SK-N-SH treated with all-trans-retinoic acid at 6 μM for 48 hours (cell line): ENCODE data around the gene GABBR2.

Experiments
- CREB5 ChIP-seq: fragments of 250-450 bp; sonication (Bioruptor Pico); IDR thresholded peaks from 2 replicates; pipeline ENCODE4 v1.5.1; 2020; ENCODE audit warnings: low read depth, mild to moderate bottlenecking, moderate library complexity
- GLIS3 ChIP-seq: fragments of 250-450 bp; sonication (Bioruptor Pico); IDR thresholded peaks from 2 replicates; pipeline ENCODE4 v1.5.0; 2020; ENCODE audit warnings: mild to moderate bottlenecking, moderate library complexity
- TF ChIP-seq, protein P1 (sequence below): fragments of 250-450 bp; sonication (Bioruptor Pico); IDR thresholded peaks from 2 replicates; pipeline ENCODE4 v1.8.0; 2020; ENCODE audit warnings: mild to moderate bottlenecking, moderate library complexity, borderline replicate concordance

DNA sequence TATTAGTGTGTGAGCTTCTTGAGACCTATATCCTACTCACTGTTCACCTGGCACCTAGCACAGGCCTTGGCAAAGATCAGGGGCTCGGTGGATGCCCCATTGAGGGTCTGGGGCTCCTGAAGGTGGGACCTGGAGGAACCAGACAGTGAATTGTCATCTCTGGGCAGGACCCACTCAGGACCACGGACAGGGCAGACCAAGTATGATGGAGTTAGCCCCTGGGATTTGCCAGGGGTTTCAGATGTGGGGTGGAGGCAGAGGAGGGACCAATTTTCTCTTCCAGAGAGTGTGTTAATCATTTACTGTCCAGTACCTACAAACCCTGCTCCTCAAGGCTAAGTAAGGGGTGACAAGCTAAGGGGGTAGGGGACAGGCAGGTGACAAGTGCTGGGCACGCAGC is 424.0 kb downstream of the GABBR2 start:
- TF ChIP-seq CREB5 (CRISPR knock-in tag) (no peak), GLIS3 (no peak)
- TF ChIP-seq, protein P1, sequence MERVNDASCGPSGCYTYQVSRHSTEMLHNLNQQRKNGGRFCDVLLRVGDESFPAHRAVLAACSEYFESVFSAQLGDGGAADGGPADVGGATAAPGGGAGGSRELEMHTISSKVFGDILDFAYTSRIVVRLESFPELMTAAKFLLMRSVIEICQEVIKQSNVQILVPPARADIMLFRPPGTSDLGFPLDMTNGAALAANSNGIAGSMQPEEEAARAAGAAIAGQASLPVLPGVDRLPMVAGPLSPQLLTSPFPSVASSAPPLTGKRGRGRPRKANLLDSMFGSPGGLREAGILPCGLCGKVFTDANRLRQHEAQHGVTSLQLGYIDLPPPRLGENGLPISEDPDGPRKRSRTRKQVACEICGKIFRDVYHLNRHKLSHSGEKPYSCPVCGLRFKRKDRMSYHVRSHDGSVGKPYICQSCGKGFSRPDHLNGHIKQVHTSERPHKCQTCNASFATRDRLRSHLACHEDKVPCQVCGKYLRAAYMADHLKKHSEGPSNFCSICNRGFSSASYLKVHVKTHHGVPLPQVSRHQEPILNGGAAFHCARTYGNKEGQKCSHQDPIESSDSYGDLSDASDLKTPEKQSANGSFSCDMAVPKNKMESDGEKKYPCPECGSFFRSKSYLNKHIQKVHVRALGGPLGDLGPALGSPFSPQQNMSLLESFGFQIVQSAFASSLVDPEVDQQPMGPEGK (CRISPR knock-in tag), result no peak
